Sigmoid colon (tissue), 4 donors: ENCODE measurements around the gene SPRED3.

Experiments used
- POLR2A ChIP-seq, 2 donors: fragments of 450-650 bp; IDR thresholded peaks; one replicate each; pipeline ENCODE4 v1.6.1; 2016; ENCODE audit warnings: antibody characterized with exemption in 2 of 2, mild to moderate bottlenecking in 2 of 2, moderate library complexity in 2 of 2
- POLR2AphosphoS5 ChIP-seq, 4 donors: sonication (generic); formaldehyde crosslinking; IDR thresholded peaks; one replicate each; pipeline ENCODE4 v1.6.1; 2017; ENCODE audit warnings: antibody characterized with exemption in 4 of 4
- TF ChIP-seq, protein P1 (sequence below), 4 experiments: fragments of 450-650 bp in 3 of 4; fragments of 200-600 bp in 1 of 4; IDR thresholded peaks; one replicate each; pipeline ENCODE4 v1.5.1; 2016 to 2019; ENCODE audit warnings: antibody characterized with exemption in 4 of 4, mild to moderate bottlenecking in 3 of 4, moderate library complexity in 2 of 4

DNA sequence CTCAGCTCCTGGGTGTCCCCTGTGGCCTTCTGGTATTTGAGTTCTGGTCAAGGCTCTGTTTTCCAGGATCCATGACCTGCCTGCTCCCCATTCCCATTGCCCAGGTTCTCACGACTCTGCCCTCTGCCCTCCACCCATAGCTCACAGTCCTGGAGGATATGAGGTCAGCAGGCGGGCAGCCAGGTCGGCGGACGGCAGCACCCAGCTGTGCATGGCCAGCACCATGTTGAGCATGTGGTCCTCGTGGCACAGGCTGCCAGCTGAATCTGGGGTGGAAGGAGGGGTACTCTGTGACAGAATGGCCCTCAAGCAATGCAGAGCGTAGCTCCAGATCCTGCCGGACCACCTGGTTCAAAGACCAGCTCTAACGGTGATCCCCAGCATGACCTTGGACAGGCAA is 32.4 kb downstream of the SPRED3 start:
- TF ChIP-seq POLR2A (IDR thresholded peaks at IDR 0.05) (no peak), POLR2AphosphoS5 (IDR thresholded peaks at IDR 0.05) (no peak)
- TF ChIP-seq, protein P1, sequence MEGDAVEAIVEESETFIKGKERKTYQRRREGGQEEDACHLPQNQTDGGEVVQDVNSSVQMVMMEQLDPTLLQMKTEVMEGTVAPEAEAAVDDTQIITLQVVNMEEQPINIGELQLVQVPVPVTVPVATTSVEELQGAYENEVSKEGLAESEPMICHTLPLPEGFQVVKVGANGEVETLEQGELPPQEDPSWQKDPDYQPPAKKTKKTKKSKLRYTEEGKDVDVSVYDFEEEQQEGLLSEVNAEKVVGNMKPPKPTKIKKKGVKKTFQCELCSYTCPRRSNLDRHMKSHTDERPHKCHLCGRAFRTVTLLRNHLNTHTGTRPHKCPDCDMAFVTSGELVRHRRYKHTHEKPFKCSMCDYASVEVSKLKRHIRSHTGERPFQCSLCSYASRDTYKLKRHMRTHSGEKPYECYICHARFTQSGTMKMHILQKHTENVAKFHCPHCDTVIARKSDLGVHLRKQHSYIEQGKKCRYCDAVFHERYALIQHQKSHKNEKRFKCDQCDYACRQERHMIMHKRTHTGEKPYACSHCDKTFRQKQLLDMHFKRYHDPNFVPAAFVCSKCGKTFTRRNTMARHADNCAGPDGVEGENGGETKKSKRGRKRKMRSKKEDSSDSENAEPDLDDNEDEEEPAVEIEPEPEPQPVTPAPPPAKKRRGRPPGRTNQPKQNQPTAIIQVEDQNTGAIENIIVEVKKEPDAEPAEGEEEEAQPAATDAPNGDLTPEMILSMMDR (IDR thresholded peaks at IDR 0.05) = no peak
